Measurements from ENCODE around the gene FAM120A. TPM values are rescaled to one million over a fixed set of nuclear protein-coding genes. Genes with fewer than 3 reads are reported as not detected.

The FAM120A gene
- total RNA-seq, 1 experiment from 2014 or later, result 53.3 TPM

GRCh38 chr9:93461821-93462220, 10.3 kb downstream of the FAM120A start:
- TF ChIP-seq JUN (CRISPR knock-in tag; IDR thresholded peaks at IDR 0.05), result no peak
- DNase-seq (ENCODE audit: low spot score) (no peak), ATAC-seq (no peak)
- Mint-ChIP-seq H3K9me3 (no peaks in the 10 kb centered on the region), H3K27ac (no peak overlapping the region), H3K36me3 (no peaks in the 10 kb centered on the region), H3K4me3 (no peak overlapping the region), H3K27me3 (ENCODE audit: low read depth) (no peaks in the 10 kb centered on the region), H3K4me1 (peaks cover 83% of the 10 kb centered on the region)
- POLR2A ChIA-PET, result no interaction called here
- CTCF ChIA-PET, result no interaction called here

- H3K36me3 Mint-ChIP-seq, result no peaks in the 10 kb centered on the region
- no peak for ATAC-seq
- ChIA-PET POLR2A (no interaction called here), CTCF (interaction anchor here (2.4 kb wide), 1 partner anchor 310 kb away, joined by 7 read pairs; no protein-coding TSS in a partner anchor)
- no peak for DNase-seq (ENCODE audit: low spot score)
- TF ChIP-seq PREB (CRISPR knock-in tag; IDR thresholded peaks at IDR 0.05; ENCODE audit: borderline replicate concordance) (no peak), ZNF396 (CRISPR knock-in tag; IDR thresholded peaks at IDR 0.05; ENCODE audit: borderline replicate concordance) (no peak), KAT7 (CRISPR knock-in tag; IDR thresholded peaks at IDR 0.05; ENCODE audit: borderline replicate concordance) (no peak), ZNF671 (CRISPR knock-in tag; IDR thresholded peaks at IDR 0.05) (no peak), RELA (CRISPR knock-in tag; IDR thresholded peaks at IDR 0.05; ENCODE audit: borderline replicate concordance) (no peak), RORB (CRISPR knock-in tag; IDR thresholded peaks at IDR 0.05) (no peak), ATF6 (CRISPR knock-in tag; IDR thresholded peaks at IDR 0.05) (no peak), AFF4 (CRISPR knock-in tag; IDR thresholded peaks at IDR 0.05; ENCODE audit: borderline replicate concordance) (no peak), HMGA2 (CRISPR knock-in tag; IDR thresholded peaks at IDR 0.05) (no peak), FOXP4 (CRISPR knock-in tag; IDR thresholded peaks at IDR 0.05) (no peak)
- TF ChIP-seq, protein P1, sequence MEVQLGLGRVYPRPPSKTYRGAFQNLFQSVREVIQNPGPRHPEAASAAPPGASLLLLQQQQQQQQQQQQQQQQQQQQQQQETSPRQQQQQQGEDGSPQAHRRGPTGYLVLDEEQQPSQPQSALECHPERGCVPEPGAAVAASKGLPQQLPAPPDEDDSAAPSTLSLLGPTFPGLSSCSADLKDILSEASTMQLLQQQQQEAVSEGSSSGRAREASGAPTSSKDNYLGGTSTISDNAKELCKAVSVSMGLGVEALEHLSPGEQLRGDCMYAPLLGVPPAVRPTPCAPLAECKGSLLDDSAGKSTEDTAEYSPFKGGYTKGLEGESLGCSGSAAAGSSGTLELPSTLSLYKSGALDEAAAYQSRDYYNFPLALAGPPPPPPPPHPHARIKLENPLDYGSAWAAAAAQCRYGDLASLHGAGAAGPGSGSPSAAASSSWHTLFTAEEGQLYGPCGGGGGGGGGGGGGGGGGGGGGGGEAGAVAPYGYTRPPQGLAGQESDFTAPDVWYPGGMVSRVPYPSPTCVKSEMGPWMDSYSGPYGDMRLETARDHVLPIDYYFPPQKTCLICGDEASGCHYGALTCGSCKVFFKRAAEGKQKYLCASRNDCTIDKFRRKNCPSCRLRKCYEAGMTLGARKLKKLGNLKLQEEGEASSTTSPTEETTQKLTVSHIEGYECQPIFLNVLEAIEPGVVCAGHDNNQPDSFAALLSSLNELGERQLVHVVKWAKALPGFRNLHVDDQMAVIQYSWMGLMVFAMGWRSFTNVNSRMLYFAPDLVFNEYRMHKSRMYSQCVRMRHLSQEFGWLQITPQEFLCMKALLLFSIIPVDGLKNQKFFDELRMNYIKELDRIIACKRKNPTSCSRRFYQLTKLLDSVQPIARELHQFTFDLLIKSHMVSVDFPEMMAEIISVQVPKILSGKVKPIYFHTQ (CRISPR knock-in tag; IDR thresholded peaks at IDR 0.05), result no peak
- TF ChIP-seq, protein P2, sequence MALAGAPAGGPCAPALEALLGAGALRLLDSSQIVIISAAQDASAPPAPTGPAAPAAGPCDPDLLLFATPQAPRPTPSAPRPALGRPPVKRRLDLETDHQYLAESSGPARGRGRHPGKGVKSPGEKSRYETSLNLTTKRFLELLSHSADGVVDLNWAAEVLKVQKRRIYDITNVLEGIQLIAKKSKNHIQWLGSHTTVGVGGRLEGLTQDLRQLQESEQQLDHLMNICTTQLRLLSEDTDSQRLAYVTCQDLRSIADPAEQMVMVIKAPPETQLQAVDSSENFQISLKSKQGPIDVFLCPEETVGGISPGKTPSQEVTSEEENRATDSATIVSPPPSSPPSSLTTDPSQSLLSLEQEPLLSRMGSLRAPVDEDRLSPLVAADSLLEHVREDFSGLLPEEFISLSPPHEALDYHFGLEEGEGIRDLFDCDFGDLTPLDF (CRISPR knock-in tag; IDR thresholded peaks at IDR 0.05), result no peak
- TF ChIP-seq, protein P3, sequence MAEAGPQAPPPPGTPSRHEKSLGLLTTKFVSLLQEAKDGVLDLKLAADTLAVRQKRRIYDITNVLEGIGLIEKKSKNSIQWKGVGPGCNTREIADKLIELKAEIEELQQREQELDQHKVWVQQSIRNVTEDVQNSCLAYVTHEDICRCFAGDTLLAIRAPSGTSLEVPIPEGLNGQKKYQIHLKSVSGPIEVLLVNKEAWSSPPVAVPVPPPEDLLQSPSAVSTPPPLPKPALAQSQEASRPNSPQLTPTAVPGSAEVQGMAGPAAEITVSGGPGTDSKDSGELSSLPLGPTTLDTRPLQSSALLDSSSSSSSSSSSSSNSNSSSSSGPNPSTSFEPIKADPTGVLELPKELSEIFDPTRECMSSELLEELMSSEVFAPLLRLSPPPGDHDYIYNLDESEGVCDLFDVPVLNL (CRISPR knock-in tag; IDR thresholded peaks at IDR 0.05; ENCODE audit: borderline replicate concordance, low read depth), result no peak
- TF ChIP-seq, protein P4, sequence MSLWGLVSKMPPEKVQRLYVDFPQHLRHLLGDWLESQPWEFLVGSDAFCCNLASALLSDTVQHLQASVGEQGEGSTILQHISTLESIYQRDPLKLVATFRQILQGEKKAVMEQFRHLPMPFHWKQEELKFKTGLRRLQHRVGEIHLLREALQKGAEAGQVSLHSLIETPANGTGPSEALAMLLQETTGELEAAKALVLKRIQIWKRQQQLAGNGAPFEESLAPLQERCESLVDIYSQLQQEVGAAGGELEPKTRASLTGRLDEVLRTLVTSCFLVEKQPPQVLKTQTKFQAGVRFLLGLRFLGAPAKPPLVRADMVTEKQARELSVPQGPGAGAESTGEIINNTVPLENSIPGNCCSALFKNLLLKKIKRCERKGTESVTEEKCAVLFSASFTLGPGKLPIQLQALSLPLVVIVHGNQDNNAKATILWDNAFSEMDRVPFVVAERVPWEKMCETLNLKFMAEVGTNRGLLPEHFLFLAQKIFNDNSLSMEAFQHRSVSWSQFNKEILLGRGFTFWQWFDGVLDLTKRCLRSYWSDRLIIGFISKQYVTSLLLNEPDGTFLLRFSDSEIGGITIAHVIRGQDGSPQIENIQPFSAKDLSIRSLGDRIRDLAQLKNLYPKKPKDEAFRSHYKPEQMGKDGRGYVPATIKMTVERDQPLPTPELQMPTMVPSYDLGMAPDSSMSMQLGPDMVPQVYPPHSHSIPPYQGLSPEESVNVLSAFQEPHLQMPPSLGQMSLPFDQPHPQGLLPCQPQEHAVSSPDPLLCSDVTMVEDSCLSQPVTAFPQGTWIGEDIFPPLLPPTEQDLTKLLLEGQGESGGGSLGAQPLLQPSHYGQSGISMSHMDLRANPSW (CRISPR knock-in tag; conservative IDR thresholded peaks at IDR 0.05; ENCODE audit: low read depth), result no peak
- H3K27me3 Mint-ChIP-seq (ENCODE audit: low read depth), result no peaks in the 10 kb centered on the region
- H3K27ac Mint-ChIP-seq, result peak overlapping the region; percentile 94
- H3K4me1 Mint-ChIP-seq, result peaks cover 86% of the 10 kb centered on the region
- no peak overlapping the region for H3K4me3 Mint-ChIP-seq
- no peaks in the 10 kb centered on the region for H3K9me3 Mint-ChIP-seq
These were observed 12.3 kb downstream of the FAM120A start for GRCh38 chr9:93463638-93464248.

All from WTC11 (cell line).